Germinal center (tissue), 1 donor: ENCODE data around the gene TACC3.
A peak's percentile ranks its signal among the peaks of the same experiment; 100 is the strongest.
"Not testable (repeated sequence)": the region's sequence is repeated elsewhere in the genome, so short reads cannot be mapped to it uniquely, and the experiment has no call there.

Source experiments
- DNase-seq: peaks from one replicate; pipeline ENCODE4 v3.0.0; 2012; ENCODE audit warnings: mixed read lengths, low spot score

Gene TACC3

DNA sequence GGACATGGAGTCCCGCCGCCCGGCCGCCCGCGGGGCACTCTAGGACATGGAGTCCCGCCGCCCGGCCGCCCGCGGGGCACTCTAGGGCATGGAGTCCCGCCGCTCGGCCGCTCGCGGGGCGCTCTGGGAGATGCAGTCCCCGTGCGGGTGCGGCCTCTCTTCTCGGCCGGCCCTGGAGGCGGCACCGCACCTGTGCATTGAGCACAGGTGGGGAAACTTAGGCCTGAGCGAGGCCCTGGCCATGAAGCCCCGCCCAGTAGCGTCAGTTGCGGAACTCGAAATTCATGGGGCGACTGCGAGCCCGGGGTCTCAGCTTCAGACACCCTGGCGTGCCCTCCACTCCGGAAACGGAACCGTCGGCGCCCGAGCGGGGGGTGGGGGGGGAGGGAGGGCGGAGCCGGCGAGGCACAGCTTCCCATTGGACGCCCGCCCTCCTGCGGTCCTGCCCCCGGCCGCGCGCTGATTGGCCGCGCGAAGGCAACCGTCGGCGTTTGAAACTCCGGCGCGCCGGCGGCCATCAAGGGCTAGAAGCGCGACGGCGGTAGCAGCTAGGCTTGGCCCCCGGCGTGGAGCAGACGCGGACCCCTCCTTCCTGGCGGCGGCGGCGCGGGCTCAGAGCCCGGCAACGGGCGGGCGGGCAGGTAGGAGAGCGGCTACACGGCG is at the start of gene TACC3, which contains the start of gene TMEM129:
Gene TACC3, plus strand, starts transcription at position 519 of the 663 bp plus-strand sequence. CDS start 1,901 bp downstream, outside the sequence.
Gene TMEM129, minus strand, starts transcription at position 321 of the 663 bp plus-strand sequence. CDS start 486 bp downstream, outside the sequence.
- peak; percentile 98 for DNase-seq

GRCh38 chr4:1673671-1674070 is 47.6 kb upstream of the TACC3 start:
- DNase-seq = no peak

DNA sequence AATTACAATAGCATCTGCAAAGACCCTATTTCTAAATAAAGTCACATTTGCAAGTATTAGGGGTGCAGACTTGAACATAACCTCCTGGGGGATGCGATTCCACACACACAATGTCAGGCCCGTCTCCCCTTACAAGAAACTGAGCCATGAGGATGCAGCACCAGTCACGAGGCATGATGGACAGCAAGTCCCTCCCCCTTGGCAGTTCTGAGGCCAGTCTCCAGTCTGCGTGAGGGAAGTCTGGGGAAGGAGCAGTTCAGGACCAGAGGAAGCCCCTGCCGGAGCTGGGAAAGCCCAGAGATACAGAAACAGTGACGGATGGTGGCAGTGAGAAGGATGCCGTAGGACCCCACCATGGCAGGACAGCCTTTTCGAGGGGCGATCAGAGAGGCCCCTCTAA is 46.6 kb upstream of the TACC3 start:
- DNase-seq = no peak

DNA sequence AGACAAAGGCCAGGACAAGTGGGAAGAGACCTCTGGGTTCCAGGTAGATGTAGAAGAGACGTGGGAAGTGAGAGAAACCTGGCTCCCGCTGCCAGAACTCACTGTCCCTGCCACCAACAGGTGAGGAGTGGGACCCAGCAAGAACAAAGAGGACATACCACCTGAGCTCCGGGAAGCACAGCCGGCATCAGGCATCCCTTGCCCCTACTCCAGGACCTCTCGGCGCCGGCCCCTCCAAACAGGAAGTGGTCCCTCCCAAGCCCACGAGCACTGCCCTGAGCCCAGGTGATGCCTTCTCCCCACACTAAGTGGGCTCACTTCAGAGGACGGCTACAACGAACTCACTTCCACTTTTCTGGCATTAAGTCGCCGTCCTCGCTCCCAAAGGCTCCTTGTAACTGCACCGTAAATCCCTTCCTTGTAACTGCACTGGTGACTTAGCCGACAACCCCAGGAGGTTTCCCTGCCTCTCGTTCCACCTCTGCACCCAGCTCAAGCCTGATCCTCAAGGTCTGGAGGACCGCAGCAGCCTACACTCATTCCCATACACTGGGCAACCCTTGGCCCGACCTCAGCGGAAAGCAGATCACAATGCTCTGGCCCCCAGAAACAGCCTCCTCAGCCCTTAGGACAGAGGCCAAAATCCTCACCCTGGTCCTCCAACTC is 46.1 kb upstream of the TACC3 start:
- no peak for DNase-seq

DNA sequence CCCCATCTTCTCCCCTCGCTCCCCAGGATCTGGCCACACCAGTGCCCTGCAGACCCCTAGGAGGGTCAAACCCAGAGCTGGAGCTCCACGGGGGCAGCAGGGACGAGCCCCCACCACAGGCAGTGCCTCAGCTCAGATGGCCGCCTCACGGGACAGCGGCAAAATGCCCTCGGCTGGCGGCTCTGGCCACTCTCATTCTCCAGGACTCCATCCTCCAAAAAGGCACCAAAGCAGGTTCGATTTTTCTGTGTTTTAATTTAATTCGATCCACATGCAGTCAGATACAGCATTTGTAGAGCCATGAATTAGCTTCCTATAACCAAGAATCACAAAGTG is 45.6 kb upstream of the TACC3 start:
- no peak for DNase-seq

DNA sequence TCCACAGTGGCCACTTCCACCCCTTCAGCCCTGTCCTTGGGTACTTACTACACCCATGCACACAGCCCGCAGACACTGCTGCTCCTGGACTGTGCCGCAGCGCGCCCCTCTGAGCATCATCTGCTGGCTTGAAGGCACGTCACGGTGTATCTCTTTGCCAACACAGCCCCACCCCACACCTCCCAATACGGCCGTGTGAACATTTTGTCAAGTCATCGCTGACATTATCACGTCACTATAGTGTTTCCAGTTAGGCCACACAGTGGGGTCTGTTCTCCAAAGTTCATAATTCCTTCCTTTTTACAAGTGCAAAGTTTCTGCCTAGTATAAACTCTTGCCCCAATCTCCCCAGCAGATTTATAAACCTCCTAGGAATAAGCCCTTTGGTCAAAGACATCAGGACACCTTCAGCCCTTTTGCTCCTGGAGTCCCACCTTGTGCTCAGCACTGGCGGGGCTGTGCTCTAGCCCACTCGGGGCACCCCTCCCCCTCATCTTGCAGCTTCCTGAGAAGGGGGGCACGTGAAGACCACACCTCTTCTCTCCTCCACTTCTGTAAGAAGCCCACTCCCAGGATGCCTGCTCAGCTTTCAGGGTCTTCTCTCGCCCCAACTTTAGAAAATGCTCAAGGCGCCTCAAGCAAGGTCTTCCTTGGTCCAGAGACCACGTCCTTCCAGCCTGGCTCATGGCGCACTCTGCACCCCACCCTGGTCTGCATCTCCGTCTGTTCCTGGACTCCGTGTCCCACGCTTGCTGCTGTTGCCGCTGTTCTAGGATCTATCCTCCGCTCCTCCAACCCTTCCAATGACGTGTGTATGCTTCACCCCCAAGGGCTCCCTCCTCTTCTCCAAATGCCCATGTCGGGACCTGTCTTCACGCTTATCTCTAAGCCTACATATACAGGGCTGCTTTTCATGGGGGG is 44.5 kb upstream of the TACC3 start:
- DNase-seq = no peak

DNA sequence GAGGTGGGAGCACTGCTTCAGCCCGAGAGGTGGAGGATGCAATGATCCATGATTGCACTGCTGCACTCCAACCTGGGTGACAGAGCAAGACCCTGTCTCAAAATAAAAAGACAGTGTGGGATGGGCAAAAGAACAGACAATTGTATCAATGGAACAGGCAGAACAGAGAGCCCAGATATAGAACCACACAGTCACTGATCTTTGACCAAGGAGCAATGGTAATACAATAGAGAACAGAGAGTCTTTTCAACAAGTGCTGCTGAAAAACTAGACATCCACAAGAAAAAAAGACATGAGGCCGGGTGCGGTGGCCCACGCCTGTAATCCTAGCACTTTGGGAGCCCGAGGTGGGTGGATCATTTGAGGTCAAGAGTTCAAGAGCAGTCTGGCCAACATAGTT is 43.1 kb upstream of the TACC3 start:
- no peak for DNase-seq

GRCh38 chr4:1682860-1683259 is 38.5 kb upstream of the TACC3 start:
- no peak for DNase-seq

GRCh38 chr4:1683261-1683735 is 38.0 kb upstream of the TACC3 start:
- no peak for DNase-seq

GRCh38 chr4:1683736-1684505 is 37.4 kb upstream of the TACC3 start, which contains the start of gene FAM53A:
Gene FAM53A (minus strand): TSS chr4:1684313. CDS start chr4:1668741, 15,572 bp downstream.
- DNase-seq = peak; percentile 94

DNA sequence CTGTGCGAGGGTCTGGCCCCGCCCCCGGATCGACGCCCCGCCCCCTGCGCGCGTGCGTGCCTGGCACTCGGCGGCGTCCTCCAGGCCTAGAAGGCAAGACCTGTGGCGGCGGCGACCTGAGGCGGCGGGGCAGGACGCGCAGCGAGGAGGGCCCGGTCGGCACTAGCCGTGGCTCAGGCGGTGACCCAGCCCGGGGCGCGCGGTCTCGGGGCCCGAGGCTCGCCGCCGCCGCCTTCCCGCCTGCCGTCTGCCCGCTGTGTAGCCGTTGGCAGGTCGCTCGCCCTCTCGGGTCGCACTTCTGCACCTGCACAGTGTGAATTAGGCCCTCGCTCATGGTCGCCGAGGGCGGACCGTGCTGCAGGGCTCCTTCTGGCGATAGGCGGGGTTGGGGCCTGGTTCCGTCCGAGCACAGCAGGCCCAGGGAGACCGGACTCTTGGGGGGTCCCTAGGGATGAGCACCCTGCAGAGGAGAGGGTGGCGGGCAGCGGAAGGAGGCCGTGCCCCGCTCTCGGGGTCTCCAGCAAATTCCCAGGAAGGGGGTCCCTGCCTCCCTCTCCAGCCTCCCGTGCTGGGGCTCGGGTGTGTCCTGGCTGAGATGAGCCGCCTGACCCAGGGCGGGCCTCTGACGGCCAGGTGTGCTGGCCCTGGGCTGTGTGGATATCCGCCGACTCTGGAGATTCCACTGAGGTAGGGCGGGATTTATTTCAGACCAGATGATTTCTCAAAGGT is 36.7 kb upstream of the TACC3 start:
- no peak for DNase-seq

GRCh38 chr4:1685235-1686150 is 35.8 kb upstream of the TACC3 start:
- DNase-seq = no peak

- no peak for DNase-seq
These were observed 34.8 kb upstream of the TACC3 start for GRCh38 chr4:1686440-1687036.

DNA sequence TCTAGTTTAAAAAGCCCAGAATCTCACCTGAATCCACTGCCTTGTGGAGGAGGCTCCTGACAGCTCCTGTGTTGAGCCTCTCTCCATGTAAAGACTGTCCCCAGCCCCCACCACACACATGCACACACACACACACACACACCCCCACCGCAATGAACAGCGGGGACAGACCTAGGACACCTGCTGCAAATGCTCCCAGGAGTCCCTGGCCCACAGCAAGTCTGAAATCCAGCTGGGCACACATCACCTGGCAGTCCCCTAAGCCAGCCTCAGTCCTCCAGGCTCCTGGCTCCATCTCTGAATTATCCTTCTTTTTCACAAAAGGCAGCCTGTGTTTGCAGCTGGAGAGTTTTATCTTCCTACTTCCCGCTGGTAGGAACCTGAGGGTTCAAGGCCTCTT is 30.6 kb upstream of the TACC3 start:
- DNase-seq = no peak

DNA sequence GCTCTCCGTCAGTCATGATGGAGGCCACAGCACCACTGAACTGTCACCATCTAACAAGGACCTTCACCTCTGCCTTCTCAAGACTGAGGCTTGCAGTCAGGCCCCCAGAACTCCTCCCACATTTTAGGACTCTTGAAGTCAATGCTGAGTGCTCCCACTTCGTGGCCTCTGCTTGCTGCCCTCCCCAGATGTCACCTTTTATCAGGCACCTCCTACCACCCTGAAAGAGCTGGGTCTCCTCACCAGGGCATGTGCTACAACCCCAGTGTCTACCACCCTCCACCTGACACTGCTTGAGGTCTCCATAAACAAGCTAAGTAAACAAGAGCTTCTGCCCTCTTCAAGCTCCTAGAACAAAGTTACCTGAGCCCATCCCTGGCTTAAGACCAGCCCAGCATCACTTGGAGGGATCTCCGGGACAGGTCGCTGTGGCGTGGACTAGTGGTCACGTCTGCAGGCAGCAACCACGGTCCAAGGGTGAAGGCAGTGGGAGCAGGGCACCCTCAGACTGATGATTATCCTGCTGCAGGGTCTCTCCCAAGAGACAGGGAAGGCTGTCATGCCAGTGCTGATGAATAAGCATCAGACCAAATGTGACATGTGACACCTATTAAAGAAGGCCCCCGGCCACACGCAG is 29.5 kb upstream of the TACC3 start:
- DNase-seq = no peak

GRCh38 chr4:1693131-1693896 is 28.0 kb upstream of the TACC3 start:
- peak; percentile 72 for DNase-seq

DNA sequence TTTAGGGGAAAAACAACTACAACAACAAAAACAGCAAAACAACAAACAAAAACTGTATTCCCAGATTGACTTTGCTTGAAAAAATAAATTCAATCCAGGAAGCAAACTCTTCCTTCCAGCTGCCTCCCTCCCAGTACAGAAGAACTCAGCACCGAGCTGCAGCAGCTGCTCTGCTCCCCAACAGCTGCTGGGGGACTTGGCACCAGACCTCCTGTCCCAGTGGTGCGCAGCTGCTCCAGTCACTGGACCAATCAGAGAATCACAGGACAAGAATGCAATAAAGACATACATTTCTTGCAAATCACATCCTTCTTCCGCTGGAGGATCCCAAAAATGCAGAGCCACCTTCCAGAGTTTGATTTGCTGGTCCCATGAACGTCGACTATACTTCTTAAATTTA is 25.4 kb upstream of the TACC3 start:
- no peak for DNase-seq

DNA sequence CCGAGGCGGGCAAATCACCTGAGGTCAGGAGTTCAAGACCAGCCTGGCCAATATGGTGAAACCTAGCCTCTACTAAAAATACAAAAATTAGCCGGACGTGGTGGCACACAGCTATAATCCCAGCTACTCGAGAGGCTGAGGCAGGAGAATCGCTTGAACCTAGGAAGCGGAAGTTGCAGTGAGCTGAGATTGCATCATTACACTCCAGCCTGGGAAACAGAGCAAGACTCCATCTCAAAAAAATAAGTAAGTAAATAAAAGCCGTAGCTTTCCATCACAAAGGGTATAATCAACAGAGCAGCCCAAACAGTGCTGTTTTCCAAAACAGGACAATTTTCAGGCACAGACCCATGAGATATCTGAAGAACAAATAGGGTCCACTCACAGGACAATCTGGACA is 19.6 kb upstream of the TACC3 start:
- DNase-seq = not testable (repeated sequence)
